H1 (cell line): ENCODE data around the gene SGMS2. TPM values are rescaled to one million over a fixed set of nuclear protein-coding genes. Genes with fewer than 3 reads are reported as not detected.

Source experiments
- FOSL1 ChIP-seq: IDR thresholded peaks from 2 replicates; pipeline ENCODE4 v1.6.1; 2011; ENCODE audit warnings: mild to moderate bottlenecking, low read depth, low read length, moderate library complexity; ENCODE audit not compliant: insufficient read depth
- MAX ChIP-seq: IDR thresholded peaks from 2 replicates; pipeline ENCODE4 v1.6.1; 2012; ENCODE audit warnings: inconsistent platforms
- SAP30 ChIP-seq: fragments of 300-600 bp; sonication (generic); IDR thresholded peaks from 2 replicates; pipeline ENCODE4 v1.7.1; 2012; ENCODE audit warnings: low read length, moderate library complexity, mild to moderate bottlenecking, inconsistent platforms; ENCODE audit not compliant: insufficient read depth, insufficient replicate concordance
- SIRT6 ChIP-seq: IDR thresholded peaks from one replicate; pipeline ENCODE4 v1.7.1; 2012; ENCODE audit warnings: low read length, inconsistent platforms
- polyA plus RNA-seq, 7 experiments: library from polyadenylated mRNA; depleted of rRNA in 3 of 7; stranded (reverse) in 5 of 7; unstranded in 2 of 7; fragments of >200 nt in 5 of 7; fragments of 200-250 nt in 2 of 7; gene quantifications; 1 replicate in 5 of 7; 2 replicates in 1 of 7; 4 replicates in 1 of 7; pipeline versions ENCODE4 v1.2.1 to v1.2.3, GENCODE V29; 2011 to 2013; ENCODE audit warnings: missing spikeins in 2 of 7, mixed read lengths in 2 of 7
- total RNA-seq: library from RNA; stranded (reverse); fragmentation: NEBNext Ultra II Directional; extraction: Animal tissue kit (Norgen Biotek cat#: 25700); gene quantifications from 2 replicates; pipeline ENCODE4 v1.2.1, GENCODE V29; 2021

The SGMS2 gene
- total and polyA plus RNA-seq, 2 of the 8 experiments (the other 6 are each of a cell fraction or from before 2014, with no cell fraction given), result 0.04 to 1.3 TPM

GRCh38 chr4:107806196-107806595 is 18.5 kb upstream of the SGMS2 start (continued):
- TF ChIP-seq MAX, result no peak
- TF ChIP-seq SIRT6, result no peak
- no peak for TF ChIP-seq SAP30
- TF ChIP-seq FOSL1, result no peak
